Sigmoid colon (tissue), 4 donors: ENCODE results near the gene UBE3C.
"Not testable (repeated sequence)": the region's sequence is repeated elsewhere in the genome, so short reads cannot be mapped to it uniquely, and the experiment has no call there.

ENCODE experiments used
- CTCF ChIP-seq, 4 experiments: fragments of 450-650 bp in 3 of 4; fragments of 200-600 bp in 1 of 4; IDR thresholded peaks; one replicate each; pipeline ENCODE4 v1.5.1; 2016 to 2019; ENCODE audit warnings: antibody characterized with exemption in 4 of 4, mild to moderate bottlenecking in 3 of 4, moderate library complexity in 2 of 4
- EP300 ChIP-seq, 4 donors: sonication (generic); formaldehyde crosslinking; IDR thresholded peaks; one replicate each; pipeline ENCODE4 v1.6.1; 2017; ENCODE audit warnings: antibody characterized with exemption in 4 of 4
- POLR2A ChIP-seq, 2 donors: fragments of 450-650 bp; IDR thresholded peaks; one replicate each; pipeline ENCODE4 v1.6.1; 2016; ENCODE audit warnings: antibody characterized with exemption in 2 of 2, mild to moderate bottlenecking in 2 of 2, moderate library complexity in 2 of 2
- POLR2AphosphoS5 ChIP-seq, 4 donors: sonication (generic); formaldehyde crosslinking; IDR thresholded peaks; one replicate each; pipeline ENCODE4 v1.6.1; 2017; ENCODE audit warnings: antibody characterized with exemption in 4 of 4

- TF ChIP-seq CTCF, POLR2A, EP300, POLR2AphosphoS5 (IDR thresholded peaks at IDR 0.05): not testable (repeated sequence)
Observed at GRCh38 chr7:157159537-157159936, 20.8 kb downstream of the UBE3C start.
